TTC549 (cell line): ENCODE data around the gene AQP12B.

Experiments used
- FAIRE-seq: peaks from 2 replicates; lab custom pipeline; 2012; peaks lifted over from hg19 to GRCh38; lab: Jason Lieb, UNC

AQP12B gene

DNA sequence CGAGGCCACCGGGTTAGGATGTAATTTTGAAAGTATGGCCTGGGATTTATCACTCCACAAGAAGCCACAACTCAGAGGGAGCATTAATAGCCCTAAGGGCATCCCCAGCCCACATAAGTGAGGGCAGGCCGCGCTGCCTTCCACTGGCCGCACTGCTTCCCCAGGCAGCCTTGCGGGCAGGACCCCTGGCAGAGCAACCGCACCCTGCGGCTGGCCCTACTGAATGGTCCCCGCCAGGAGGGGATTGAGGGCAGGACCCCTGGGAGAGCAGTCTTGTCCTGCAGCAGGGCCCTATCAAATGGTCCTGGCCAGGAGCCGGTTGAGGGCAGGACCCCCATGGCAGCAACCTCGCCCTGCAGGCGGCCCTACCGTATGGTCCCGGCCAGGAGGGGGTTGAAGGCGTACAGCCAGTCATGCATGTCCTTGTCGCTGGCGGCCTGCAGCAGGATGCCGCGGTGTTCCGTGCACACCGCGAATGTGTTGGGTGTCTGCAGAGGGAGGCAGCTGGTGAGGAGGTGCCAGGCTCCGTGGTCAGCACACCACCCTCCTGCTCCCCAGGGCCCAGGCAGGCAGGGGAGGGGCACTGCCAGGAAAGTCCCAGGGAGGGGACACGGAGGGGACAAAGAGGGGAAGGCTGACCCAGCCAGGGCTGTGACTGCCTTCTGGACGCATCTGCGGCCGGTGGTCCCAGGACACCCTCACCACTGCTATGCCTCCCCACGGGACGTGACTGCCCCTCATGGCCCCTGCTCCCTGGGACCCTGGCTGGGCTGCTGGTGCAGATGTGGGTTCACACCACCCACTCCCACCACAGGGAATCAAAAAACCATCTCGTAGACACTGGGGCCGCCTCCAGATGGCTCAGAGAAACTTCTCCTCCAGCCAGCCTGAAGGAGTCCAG lies 35.2 kb upstream of the AQP12B start:
- no peak for FAIRE-seq

DNA sequence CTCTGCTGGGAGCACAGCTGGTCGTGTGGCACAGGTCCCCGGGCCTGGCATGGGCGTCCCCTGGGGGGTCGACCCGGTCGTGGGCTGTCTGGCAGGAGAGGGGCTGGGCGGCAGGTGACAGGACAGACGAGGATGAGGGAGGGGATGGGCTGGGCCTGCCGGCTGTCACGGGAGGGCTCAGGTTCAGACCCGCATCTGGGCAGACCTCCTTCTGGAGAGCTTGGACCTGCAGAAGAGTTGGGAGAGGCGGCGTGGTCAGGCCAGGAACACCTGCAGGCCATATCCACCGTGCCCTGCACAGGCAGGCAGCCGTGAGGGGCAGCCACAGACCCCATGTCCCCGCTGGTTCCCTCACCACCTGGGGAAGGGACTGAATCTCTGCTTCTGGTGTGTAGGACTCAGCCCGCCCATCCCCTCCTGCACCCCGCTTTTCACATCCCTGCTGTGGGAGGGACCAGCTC lies 34.5 kb upstream of the AQP12B start:
- no peak for FAIRE-seq

DNA sequence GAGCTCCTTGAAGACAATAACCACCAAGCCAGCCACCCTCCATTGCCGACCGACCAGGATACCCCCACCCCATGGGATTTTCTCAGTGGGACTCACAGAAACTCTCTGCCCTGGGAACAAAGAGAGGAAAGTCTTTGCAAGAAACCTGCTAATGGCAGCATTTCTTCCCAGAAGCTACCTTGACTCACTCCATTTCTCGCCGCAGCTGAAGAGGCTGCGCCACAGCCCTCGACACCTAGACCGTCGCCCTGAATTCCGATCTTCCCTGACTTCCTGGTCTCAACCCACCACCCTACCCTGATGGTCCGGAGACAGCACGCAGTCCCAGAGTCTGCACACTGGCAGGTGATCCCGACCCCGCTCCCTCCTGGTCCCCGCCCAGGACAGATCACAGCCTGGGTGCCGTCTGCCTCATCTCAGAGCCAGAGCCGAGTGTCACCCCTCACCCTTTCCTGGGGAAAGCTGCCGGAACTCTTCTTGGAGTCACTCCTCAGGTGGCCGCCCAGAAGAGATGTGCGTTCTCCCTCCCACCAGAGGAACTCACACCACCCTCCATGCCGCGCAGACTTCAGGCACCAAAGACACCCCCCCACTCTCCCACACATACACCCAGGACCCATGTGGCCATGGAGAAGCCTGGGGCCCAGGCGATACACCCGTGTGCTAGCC lies 33.6 kb upstream of the AQP12B start:
- FAIRE-seq: no peak

DNA sequence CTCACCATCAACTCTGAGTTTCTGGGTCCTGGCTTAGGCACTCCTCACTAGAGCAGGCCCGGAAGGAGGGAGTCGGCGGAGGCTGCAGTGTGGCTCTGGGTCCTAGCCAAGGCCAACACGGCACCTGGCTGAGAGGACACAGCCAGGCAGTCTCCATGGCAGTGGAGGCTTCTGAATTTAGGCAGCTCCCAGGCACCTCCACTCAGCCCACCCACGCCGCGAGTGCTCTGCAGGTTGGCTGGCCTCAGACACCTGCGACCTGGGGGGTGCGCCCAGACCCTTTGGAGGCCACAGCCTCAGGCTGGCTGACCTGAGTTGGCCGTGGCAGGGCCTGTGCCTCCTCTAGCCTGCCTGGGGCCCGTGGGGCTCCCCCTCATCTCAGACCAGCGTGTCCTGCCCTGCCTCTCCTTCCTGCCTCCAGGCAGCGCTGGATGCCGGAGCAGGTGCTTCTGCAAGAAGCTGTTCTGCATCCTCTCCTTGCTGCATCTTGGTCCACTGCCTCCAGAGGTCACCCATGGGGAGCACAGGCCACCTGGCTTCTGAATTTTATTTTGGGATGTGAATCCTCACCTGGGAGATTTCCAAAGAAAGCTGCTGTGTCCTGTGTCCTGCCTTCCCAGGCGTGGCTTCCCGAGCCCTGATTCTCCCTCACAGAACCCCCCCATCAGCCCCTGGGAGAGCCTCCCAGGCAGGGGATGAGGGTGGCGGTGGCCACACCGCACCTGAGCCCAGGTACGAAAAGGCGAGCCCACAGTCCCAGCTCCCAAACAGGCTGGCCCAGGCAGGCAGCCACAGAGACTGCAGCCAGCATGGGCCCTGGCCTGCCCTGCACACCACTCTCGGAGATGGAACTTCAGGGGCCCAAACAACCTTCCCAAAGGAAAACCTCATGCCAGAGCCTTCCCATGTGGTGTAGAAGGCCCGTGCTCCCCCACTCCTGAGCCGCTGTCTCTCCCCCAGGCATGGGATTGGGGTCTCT lies 32.4 kb upstream of the AQP12B start:
- FAIRE-seq: no peak

DNA sequence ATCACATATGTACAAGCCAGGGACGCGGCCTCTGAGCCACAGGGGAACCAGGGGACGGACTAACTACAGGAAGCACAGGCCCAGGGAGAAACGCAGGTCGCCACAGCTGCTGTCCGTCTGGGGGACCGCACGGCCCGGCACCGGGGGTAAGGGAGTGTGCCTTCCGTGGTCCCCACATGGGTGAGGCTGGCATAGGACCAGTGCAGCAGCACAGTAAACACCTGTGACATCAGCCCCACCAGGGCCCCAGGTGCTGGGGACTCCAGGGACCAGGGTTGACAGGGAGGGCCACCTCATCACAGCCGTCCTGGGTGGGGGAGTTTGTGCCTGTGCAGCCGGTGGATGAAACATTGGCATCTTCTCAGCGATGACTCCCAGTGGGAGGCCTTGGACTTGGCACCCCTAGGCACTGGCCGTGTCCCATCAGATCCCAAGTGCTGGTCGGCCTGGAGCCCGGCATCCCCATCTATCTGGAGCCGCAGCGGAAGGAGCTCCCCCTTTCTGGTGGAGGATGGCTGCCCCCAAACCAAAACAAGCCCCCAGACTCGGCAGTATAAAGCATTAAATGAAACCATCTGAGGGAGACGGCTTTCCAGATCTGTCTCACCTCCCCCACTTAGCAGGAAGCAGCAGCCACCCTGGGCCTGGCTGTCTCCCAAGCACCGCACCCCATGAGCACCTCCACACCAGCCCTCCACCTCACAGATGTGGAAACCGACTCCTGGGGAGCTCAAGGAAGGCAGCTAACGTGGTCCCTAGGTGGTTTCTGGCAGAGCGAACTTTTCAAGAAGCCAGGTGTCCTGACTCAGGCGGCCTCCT lies 31.5 kb upstream of the AQP12B start:
- FAIRE-seq: no peak

DNA sequence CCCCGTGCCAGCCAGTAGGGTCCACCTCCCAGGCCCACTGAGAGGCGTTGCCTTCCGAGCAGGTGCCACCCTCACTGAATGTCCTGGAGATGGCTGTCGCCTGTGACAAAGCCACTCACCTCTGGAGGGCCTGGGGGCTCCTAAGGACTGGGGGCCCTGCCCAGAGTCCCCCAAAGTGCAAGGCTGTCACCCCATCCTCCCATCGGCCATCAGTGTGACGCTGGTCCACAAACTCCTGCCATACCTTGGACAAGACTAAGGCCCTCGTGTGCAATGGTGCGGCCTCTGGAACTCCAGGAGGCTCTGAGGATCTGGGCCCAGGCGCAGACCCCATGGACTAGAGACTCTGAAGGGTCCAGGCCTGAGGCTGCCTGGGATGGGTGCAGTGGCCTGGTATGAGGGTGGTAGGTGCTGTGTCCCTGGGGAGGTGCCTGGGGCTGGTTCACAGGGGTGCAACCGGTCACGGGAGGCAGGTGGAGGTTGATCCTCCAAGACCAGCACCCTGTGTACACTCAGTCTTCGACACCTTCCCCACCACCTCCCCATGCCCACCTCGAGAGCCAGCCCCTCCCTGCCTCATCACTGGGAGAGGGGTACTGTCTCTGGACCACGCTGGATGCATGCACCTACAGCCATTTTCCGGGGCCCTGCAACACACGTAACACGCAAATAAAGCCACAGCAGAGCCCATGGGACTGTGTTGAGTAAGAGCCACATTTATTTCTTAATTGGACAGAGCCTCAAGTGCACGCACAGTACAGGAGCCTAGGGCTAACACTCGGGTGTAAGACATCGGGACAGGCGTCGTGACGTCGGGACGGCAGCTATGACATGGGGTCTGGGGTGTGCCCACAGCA lies 30.6 kb upstream of the AQP12B start:
- FAIRE-seq: no peak

DNA sequence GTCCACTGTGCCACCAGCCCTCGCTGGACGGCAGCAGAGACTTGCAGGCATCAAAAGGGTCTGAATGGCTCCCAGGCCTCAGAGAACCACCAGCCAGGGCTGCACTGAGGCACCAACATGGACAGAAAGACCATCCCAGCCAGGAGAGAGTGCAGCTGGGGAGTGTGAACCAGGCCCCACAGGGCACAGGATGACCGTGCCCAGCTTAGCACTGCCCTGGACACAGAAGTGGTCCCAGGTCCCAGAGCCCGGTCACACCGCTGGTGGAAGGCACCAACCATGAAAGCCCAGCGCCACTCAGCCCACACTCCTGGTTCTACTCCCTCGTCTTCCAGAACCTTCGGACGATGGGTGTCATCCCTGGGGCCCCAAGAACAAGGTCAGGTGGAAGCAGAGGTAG lies 29.4 kb upstream of the AQP12B start:
- no peak for FAIRE-seq

DNA sequence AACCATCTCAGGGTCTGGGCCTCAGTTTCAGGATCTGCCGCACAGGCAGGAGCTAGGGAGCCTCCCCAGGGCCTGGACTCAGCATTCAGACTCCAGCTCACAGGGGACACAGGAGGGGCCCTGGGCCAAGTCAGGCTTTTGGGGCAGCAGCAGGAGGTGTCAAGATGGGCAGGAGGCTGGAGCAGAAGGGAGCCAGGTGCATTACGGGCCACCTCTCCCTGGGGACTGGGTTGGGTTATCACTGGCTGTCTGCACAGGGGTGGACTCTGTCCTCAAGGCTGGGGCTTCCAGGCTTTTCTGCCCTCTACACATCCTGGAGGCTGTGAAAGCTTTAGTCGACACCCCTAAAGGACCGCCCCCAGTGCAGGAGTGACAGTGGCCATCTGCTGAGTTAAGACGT lies 29.0 kb upstream of the AQP12B start:
- no peak for FAIRE-seq

DNA sequence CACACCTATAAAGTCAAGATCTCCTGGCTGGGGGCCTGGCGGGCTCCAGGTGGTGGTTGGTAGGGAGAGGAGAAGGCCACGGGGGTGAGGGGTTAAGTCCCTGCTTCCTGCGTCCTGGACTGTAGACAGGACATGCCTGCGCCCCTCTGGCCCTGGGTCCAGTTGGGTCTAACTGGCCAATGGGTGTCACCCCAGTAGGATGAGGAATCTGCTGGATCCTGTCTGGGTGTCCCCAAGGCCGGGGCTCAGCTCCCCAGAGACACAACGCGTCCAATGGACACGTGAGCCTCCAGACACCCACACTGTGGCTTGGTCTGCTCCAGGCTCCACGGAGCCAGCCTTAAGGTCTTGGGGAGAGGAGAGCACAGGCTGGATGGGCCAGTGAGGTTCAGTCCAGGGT lies 28.6 kb upstream of the AQP12B start:
- FAIRE-seq: no peak

DNA sequence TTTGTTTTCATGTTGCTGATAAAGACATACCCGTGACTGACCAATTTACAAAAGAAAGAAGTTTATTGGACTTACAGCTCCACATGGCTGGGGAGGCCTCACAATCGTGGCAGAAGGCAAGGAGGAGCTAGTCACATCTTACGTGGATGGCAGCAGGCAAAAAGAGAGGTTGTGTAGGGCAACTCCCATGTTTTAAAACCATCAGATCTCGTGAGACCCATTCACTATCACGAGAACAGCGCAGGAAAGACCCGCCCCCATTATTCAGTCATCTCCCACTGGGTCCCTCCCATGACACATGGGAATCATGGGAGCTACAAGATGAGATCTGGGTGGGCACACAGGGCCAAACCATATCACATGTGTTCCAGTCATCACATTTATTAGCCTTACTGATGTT lies 25.8 kb upstream of the AQP12B start:
- no peak for FAIRE-seq

DNA sequence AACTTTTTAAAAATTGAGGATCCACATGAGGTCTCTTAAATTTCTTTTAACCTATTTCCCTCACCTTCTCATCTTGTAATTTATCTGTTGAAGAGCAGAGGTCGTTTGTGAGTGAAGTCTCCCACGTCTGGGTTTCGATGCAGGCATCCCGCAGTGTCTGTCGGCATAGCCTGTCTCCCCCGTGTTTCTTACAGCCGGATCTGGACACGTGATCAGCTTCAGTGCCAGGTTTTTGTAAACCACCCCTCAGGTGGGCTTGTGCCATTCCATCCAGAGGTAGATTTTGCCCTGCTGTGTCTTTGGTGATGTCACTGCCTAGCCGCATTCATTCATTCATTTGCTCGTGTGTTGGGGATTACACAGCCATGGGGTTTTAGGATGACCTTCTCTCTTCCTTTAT lies 25.1 kb upstream of the AQP12B start:
- FAIRE-seq: no peak

DNA sequence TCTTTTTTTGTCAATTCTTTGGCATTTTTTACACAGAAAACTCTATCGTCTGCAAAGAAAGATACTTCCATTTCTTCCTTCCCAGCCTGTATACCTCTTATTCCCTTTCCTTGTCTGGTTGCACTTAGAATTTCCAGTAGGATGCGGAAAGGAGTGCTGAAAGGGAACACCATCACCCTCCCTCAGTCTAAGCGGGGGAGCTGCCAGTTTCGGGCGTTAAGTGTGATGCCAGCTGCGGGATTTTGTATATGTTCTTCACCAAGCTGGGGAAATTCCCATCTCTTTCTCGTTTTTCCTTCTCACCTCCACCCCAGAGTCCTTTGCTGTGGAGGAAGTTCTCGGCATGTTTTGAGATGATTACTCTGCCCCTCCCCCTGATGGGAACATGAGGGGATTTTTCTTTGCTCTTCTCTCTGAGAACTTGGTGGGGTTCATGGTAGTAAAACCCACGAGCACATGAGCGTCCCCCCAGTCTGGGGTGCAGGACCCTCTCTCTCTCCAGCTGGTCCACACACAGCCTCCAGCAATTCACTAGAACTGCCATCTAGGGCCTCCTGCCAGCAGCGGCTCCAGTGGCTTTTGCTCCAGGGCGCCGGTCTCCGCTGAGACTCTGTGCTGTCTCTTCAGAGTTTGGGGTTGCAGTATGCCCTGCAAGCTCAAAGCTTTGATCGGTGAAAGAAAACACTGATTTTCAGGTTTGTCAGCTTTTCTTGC lies 24.5 kb upstream of the AQP12B start:
- no peak for FAIRE-seq

DNA sequence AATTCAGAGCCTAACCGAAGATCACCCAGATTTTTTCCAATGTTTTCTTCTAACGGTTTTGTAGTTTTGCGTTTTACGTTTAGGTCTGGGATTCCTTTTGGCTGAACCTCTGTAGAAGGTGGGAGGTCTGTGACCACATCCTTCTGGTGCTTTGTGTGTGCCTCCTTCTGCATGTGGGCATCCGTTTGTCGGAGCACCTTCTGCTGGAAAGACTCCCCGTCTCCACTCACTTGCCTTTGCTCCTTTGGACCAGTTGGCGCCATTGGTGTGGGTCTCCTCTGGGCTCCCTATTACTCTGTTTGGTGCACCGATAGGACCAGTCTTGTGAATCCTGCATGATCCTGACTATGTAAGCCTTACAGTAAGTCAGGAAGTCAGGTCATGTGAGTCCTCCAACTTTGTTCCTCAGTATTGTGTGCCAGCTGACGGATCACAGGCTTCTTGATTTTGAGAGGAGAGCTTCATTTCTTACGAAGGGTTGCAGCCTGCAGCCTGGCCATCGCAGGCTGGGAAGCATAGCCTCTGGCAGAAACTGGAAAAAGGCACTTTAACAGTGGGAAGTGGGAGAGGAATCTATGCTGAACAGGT lies 22.6 kb upstream of the AQP12B start:
- no peak for FAIRE-seq

DNA sequence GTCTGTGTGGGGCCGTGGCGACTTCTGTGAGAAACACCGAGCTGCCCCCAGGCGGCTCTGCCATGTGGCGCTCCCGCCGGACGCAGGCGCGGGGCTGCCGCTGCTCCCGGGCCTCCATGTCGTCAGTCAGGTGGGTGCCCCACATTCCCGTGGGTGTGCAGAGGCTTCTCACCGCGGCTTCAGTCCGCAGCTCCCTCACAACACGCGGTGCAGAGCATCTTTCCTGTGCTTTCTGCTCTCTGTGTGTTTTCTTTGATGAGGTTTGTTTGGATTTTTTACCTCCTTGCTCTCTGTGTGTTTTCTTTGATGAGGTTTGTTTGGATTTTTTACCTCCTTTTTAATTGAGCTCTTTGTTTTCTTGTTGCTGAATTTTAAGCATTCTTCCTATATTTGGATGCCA lies 22.0 kb upstream of the AQP12B start:
- FAIRE-seq: no peak

DNA sequence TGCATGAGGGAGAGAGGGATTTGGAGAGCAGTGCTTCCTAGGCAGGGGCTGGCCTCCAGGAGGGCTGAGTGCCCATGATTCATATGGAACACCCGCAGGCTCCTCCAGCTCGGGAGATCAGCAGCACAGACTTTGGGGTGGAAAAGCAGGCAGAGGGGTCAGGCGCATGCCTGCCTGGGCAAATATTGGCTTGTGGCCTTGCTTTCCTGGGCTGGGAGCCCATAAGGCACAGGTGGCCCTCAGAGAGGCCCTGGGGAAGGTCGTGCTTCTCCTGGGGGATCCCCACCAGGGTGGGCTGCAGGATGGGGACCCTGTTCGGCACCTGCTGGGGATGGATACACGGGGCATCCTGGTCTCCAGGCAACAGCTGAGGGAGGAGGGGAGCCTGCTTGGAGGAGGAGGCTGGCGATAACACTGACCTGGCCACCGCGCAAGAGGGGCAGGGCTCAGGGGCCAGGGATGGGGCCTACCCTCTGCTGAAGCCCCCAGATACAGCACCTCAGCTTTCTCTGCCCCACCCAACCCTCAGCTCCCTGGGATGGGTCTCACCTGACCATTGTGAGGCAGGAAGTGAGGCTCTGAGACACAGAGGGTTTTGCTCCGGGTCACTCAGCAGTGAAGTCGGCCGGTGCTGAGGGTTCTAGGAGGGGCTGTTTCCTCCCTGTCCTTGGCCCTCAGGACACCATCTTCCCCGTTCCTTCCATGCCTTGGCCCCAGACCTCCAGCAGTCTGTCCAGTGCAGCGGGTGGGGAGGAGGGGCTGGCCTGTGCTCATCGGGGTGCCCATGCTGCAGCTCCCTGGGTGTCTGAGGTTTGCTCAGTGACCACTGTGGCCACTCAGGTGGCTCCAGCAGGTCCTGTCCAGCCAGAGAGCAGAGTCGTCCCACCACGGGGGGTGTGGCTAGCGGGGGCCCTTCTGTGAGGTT lies 21.0 kb upstream of the AQP12B start:
- FAIRE-seq: no peak

DNA sequence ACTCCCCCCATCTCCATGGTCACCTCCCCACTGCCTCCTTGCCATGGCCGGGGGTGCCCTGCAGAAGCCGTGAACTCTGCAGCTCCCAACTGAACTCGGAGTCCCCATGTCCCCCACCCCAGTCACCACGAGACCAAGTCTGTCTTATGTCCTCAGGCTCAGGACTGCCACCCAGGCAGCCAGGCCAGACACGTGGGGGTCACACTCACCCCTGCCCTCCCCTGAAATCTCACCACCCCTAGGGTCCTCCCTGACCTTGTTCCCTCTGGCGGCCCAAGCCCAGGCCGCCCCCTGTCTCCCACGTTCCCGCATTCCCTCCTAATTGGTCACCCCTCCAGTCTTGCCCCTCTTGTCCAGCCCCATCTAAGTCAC lies 19.9 kb upstream of the AQP12B start:
- FAIRE-seq: no peak

DNA sequence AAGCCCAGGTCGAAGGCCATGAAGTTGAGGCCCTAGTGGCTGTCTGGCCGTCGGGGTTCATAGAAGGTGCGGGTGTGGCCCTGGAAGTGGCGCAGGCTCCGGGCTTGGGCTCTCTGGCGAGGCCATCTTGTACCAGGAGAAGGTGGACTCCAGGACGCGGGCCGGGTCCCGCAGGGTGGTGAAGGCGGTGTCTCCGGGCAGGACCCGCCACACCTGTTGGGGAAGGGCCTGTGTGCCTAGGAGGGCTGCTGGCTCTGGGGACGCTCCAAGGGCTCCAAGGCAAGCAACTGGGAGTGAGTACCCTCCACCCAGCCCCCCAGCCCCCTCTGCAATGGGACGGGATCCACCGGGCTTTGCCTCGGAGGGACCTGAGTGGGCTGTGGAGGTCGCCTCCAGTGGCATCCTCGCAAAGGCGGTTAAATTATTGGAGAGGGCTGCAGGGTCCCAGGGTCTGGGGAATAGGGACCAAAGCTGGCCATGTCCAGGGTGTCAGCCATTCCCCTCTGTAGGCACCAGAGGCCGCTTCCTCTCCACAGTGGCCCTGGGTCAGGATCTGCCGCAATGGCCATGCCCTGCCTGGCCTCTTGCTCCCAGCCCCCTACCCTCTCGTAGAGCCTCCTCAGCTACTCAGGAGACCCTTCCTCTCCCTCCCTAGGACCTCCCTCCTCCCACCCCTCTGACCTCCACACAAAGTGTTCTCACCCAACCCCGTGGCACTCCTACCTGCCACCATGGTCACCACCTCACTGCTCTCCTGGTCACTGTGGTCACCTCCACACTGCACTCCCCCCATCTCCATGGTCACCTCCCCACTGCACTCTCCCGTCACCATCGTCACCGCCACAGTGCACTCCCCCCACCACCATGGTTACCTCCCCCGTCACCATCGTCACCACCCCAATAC lies 19.3 kb upstream of the AQP12B start:
- no peak for FAIRE-seq
